Stomach (tissue), 9 donors: ENCODE results near the gene SH2D5. TPM values are rescaled to one million over a fixed set of nuclear protein-coding genes. Genes with fewer than 3 reads are reported as not detected.
"Not testable (repeated sequence)": the region's sequence is repeated elsewhere in the genome, so short reads cannot be mapped to it uniquely, and the experiment has no call there.

Experiments
- DNase-seq, 2 donors: peaks; one replicate each; pipeline versions ENCODE4 v3.0.0 to v3.0.0-alpha.2; 2013 to 2019
- H3K27ac ChIP-seq, 5 donors: fragments of 200-600 bp in 4 of 5; sonication (generic) in 4 of 5; one replicate each; pipeline ENCODE4 v1.5.1; 2013 to 2019; ENCODE audit warnings: mild to moderate bottlenecking in 1 of 5, moderate library complexity in 1 of 5
- H3K27me3 ChIP-seq, 3 donors: fragments of 200-600 bp; sonication (generic); one replicate each; pipeline ENCODE4 v1.5.1; 2017 to 2019; ENCODE audit warnings: mixed run types in 1 of 3
- H3K36me3 ChIP-seq, 4 donors: fragments of 200-600 bp; sonication (generic); 1 replicate in 3 of 4; 2 replicates in 1 of 4; pipeline ENCODE4 v1.5.1; 2016 to 2019
- H3K4me1 ChIP-seq, 4 donors: fragments of 200-600 bp; sonication (generic); one replicate each; pipeline ENCODE4 v1.5.1; 2016 to 2019
- H3K4me3 ChIP-seq, 4 donors: fragments of 200-600 bp; sonication (generic) in 3 of 4; one replicate each; pipeline ENCODE4 v1.5.1; 2016 to 2019; ENCODE audit warnings: mild to moderate bottlenecking in 1 of 4
- H3K9me3 ChIP-seq, 4 donors: fragments of 200-600 bp; sonication (generic); one replicate each; pipeline ENCODE4 v1.5.1; 2016 to 2019
- CTCF ChIP-seq, 7 experiments: fragments of 450-650 bp in 4 of 7; fragments of 200-600 bp in 3 of 7; sonication (generic) in 3 of 7; IDR thresholded peaks; one replicate each; pipeline ENCODE4 v1.5.1; 2016 to 2019; ENCODE audit warnings: antibody characterized with exemption in 7 of 7, control low read depth in 2 of 7, mild to moderate bottlenecking in 1 of 7
- EP300 ChIP-seq: sonication (generic); formaldehyde crosslinking; IDR thresholded peaks from one replicate; pipeline ENCODE4 v1.6.1; 2017; ENCODE audit warnings: antibody characterized with exemption
- POLR2A ChIP-seq, 4 donors: fragments of 450-650 bp; IDR thresholded peaks; one replicate each; pipeline ENCODE4 v1.6.1; 2016; ENCODE audit warnings: antibody characterized with exemption in 4 of 4, control low read depth in 2 of 4, mild to moderate bottlenecking in 1 of 4, moderate library complexity in 1 of 4
- POLR2AphosphoS5 ChIP-seq, 3 donors: sonication (generic); formaldehyde crosslinking; IDR thresholded peaks; one replicate each; pipeline ENCODE4 v1.6.1; 2016; ENCODE audit warnings: antibody characterized with exemption in 3 of 3
- WGBS, 5 donors: extraction: QIAGEN DNeasy Blood & Tissue Kit in 3 of 5; methylation state at CpG; one replicate each; pipeline versions ENCODE4 v1.1.5 to v1.1.7; 2013 to 2018; 5-methylcytosine and 5-hydroxymethylcytosine counted together
- intact Hi-C: fragments of 100-400 bp; cut with DNase I; formaldehyde crosslinking; loops from one replicate; pipeline ENCODE4 v1.15.1; 2023; ENCODE audit warnings: low total_unique reads
- polyA plus RNA-seq, 3 donors: library from polyadenylated mRNA; stranded (reverse); fragments of 200-250 nt; gene quantifications; one replicate each; pipeline ENCODE4 v1.2.3, GENCODE V29; 2013
- total RNA-seq, 5 donors: library from RNA; depleted of rRNA; stranded (reverse); fragments of >200 nt; gene quantifications; one replicate each; pipeline versions ENCODE4 v1.1.0 to v1.2.3, GENCODE V29; 2014 to 2016
- donor health status: healthy with polysubstance abuse.
- donor health status: Bipolar disorder and iron deficiency.
- donor health status: healthy.

Gene SH2D5
- total and polyA plus RNA-seq, 8 donors, result 0.18 to 7.0 (median 0.36) TPM; not detected in 4

GRCh38 chr1:20680269-20680668 lies 52.2 kb downstream of the SH2D5 start:
- no peaks in the 10 kb centered on the region for H3K36me3 ChIP-seq
- whole genome bisulfite sequencing, 5 donors, result 70 to 82% (median 78%) methylated on average over 5 of the region's 5 CpGs

GRCh38 chr1:20678599-20678998 lies 53.9 kb downstream of the SH2D5 start:
- intact Hi-C loops, result no loop called here
- 73 to 82% (median 78%) methylated on average over 6 of the region's 6 CpGs for WGBS, 5 donors
- no peak for DNase-seq
- Histone ChIP-seq H3K27ac (no peak overlapping the region), H3K36me3 (no peaks in the 10 kb centered on the region), H3K9me3 (no peaks in the 10 kb centered on the region), H3K4me3 (no peak overlapping the region), H3K27me3 (no peaks in the 10 kb centered on the region), H3K4me1 (no peaks in the 10 kb centered on the region)
- TF ChIP-seq POLR2AphosphoS5 (IDR thresholded peaks at IDR 0.05), result no peak
- TF ChIP-seq EP300, result no peak
- TF ChIP-seq POLR2A (IDR thresholded peaks at IDR 0.05), result no peak
- no peak for TF ChIP-seq CTCF (IDR thresholded peaks at IDR 0.05)

More at GRCh38 chr1:20680269-20680668, 52.2 kb downstream of the SH2D5 start:
- Histone ChIP-seq H3K27me3 (no peaks in the 10 kb centered on the region), H3K9me3 (no peaks in the 10 kb centered on the region), H3K4me1 (no peaks in the 10 kb centered on the region), H3K27ac (no peak overlapping the region), H3K4me3 (no peak overlapping the region)
- intact Hi-C loops, result no loop called here
- TF ChIP-seq EP300 (no peak), POLR2A (IDR thresholded peaks at IDR 0.05) (no peak), POLR2AphosphoS5 (IDR thresholded peaks at IDR 0.05) (no peak)
- no peak for DNase-seq

GRCh38 chr1:20673626-20674025 lies 58.9 kb downstream of the SH2D5 start:
- intact Hi-C loops, H3K4me1 ChIP-seq, DNase-seq, H3K9me3 ChIP-seq, H3K4me3 ChIP-seq, H3K36me3 ChIP-seq, H3K27me3 ChIP-seq, H3K27ac ChIP-seq: not testable (repeated sequence)
- 87 to 91% (median 89%) methylated on average over 11 of the region's 11 CpGs for WGBS, 5 donors

- no peaks in the 10 kb centered on the region for H3K4me1 ChIP-seq
- H3K36me3 ChIP-seq, result no peaks in the 10 kb centered on the region
- TF ChIP-seq POLR2A (IDR thresholded peaks at IDR 0.05) (no peak), EP300 (no peak), POLR2AphosphoS5 (IDR thresholded peaks at IDR 0.05) (no peak), CTCF (IDR thresholded peaks at IDR 0.05) (no peak)
- no peaks in the 10 kb centered on the region for H3K9me3 ChIP-seq
- DNase-seq, result no peak
- no peak overlapping the region for H3K27ac ChIP-seq
- intact Hi-C loops, result no loop called here
- no peak overlapping the region for H3K4me3 ChIP-seq
- no peaks in the 10 kb centered on the region for H3K27me3 ChIP-seq
- WGBS, 5 donors, result 82 to 93% (median 87%) methylated on average over 4 of the region's 4 CpGs
Measured at GRCh38 chr1:20672265-20672632, 60.3 kb downstream of the SH2D5 start.

GRCh38 chr1:20670936-20671335 lies 61.6 kb downstream of the SH2D5 start:
- no peaks in the 10 kb centered on the region for H3K4me1 ChIP-seq
- H3K9me3 ChIP-seq, result no peaks in the 10 kb centered on the region
- WGBS, 5 donors, result 81 to 93% (median 90%) methylated on average over 5 of the region's 5 CpGs
- TF ChIP-seq CTCF (IDR thresholded peaks at IDR 0.05) (no peak), POLR2A (IDR thresholded peaks at IDR 0.05) (no peak), EP300 (no peak), POLR2AphosphoS5 (IDR thresholded peaks at IDR 0.05) (no peak)
- no peak overlapping the region for H3K4me3 ChIP-seq
- intact Hi-C loops, result no loop called here
- no peak overlapping the region for H3K27ac ChIP-seq
- no peak for DNase-seq
- no peaks in the 10 kb centered on the region for H3K27me3 ChIP-seq
- H3K36me3 ChIP-seq, result no peaks in the 10 kb centered on the region

Other genes with a start within 250 kb of the SH2D5 start
- gene CAMK2N1, start 246.5 kb downstream of the SH2D5 start, total RNA-seq, result 100 to 1,000 TPM in 1 of 5 donors, 10 to 100 TPM in 3, 1 to 10 TPM in 1; 8.2 to 195 (median 13.0) TPM
- 10 to 100 TPM; 11.0 to 20.2 (median 11.3) TPM for gene CAMK2N1, start 246.5 kb downstream of the SH2D5 start, polyA plus RNA-seq
- gene MUL1, start 224.6 kb downstream of the SH2D5 start, total RNA-seq, result 10 to 100 TPM in 4 of 5 donors, 1 to 10 TPM in 1; 4.0 to 53.1 (median 16.7) TPM
- 1 to 10 TPM; 3.7 to 9.8 (median 8.2) TPM for gene MUL1, start 224.6 kb downstream of the SH2D5 start, polyA plus RNA-seq
- gene FAM43B, start 180.1 kb downstream of the SH2D5 start, total RNA-seq, result not detected
- under 1 TPM in 2 of 3 donors, not detected in 1; 0.05 to 0.25 TPM for gene FAM43B, start 180.1 kb downstream of the SH2D5 start, polyA plus RNA-seq
- 1 to 10 TPM in 1 of 5 donors, not detected in 4; 1.3 TPM for gene CDA, start 143.6 kb downstream of the SH2D5 start, total RNA-seq
- 1 to 10 TPM in 2 of 3 donors, not detected in 1; 6.0 to 8.4 TPM for gene CDA, start 143.6 kb downstream of the SH2D5 start, polyA plus RNA-seq
- 100 to 1,000 TPM in 1 of 5 donors, 10 to 100 TPM in 4; 21.0 to 169 (median 42.4) TPM for gene PINK1, start 99.2 kb downstream of the SH2D5 start, total RNA-seq
- 10 to 100 TPM; 53.2 to 74.1 (median 69.9) TPM for gene PINK1, start 99.2 kb downstream of the SH2D5 start, polyA plus RNA-seq
- gene DDOST, start 71.3 kb downstream of the SH2D5 start, total RNA-seq, result 100 to 1,000 TPM in 2 of 5 donors, 10 to 100 TPM in 3; 38.5 to 227 (median 88.1) TPM
- gene DDOST, start 71.3 kb downstream of the SH2D5 start, polyA plus RNA-seq, result 100 to 1,000 TPM in 2 of 3 donors, 10 to 100 TPM in 1; 84.6 to 119 (median 117) TPM
- gene KIF17, start 14.7 kb downstream of the SH2D5 start, total RNA-seq, result 1 to 10 TPM in 2 of 5 donors, not detected in 3; 1.3 to 1.5 TPM
- gene KIF17, start 14.7 kb downstream of the SH2D5 start, polyA plus RNA-seq, result 1 to 10 TPM in 1 of 3 donors, under 1 TPM in 2; 0.56 to 1.4 (median 0.78) TPM
- gene HP1BP3, start 54.6 kb upstream of the SH2D5 start, total RNA-seq, result 100 to 1,000 TPM; 209 to 649 (median 290) TPM
- 10 to 100 TPM; 55.2 to 78.8 (median 76.6) TPM for gene HP1BP3, start 54.6 kb upstream of the SH2D5 start, polyA plus RNA-seq